Glutamatergic neuron (in vitro differentiated cells): ENCODE data around the gene FHL2. TPM values are rescaled to one million over a fixed set of nuclear protein-coding genes. Genes with fewer than 3 reads are reported as not detected.

Experiments used
- DNase-seq: peaks from one replicate; pipeline ENCODE4 v3.0.0; 2022
- H3K27ac Mint-ChIP-seq: one replicate; pipeline ENCODE4 v1.8.0; 2020; ENCODE audit warnings: mild to moderate bottlenecking, mixed read lengths, inconsistent platforms; ENCODE audit not compliant: unreplicated experiment
- H3K27me3 Mint-ChIP-seq: one replicate; pipeline ENCODE4 v1.8.0; 2020; ENCODE audit warnings: mild to moderate bottlenecking, moderate library complexity, mixed read lengths, inconsistent platforms; ENCODE audit not compliant: unreplicated experiment
- H3K36me3 Mint-ChIP-seq: one replicate; pipeline ENCODE4 v1.8.0; 2020; ENCODE audit warnings: mild to moderate bottlenecking, mixed read lengths, inconsistent platforms; ENCODE audit not compliant: unreplicated experiment
- H3K4me1 Mint-ChIP-seq: one replicate; pipeline ENCODE4 v1.8.0; 2020; ENCODE audit warnings: mild to moderate bottlenecking, low read depth, mixed read lengths, inconsistent platforms; ENCODE audit not compliant: unreplicated experiment
- H3K4me3 Mint-ChIP-seq: one replicate; pipeline ENCODE4 v1.8.0; 2020; ENCODE audit warnings: mild to moderate bottlenecking, mixed read lengths, inconsistent platforms; ENCODE audit not compliant: unreplicated experiment
- H3K9me3 Mint-ChIP-seq: one replicate; pipeline ENCODE4 v1.8.0; 2020; ENCODE audit warnings: mild to moderate bottlenecking, moderate library complexity, mixed read lengths, inconsistent platforms; ENCODE audit not compliant: unreplicated experiment
- total RNA-seq: library from RNA; stranded (reverse); fragmentation: NEBNext Ultra II Directional; extraction: Animal tissue kit (Norgen Biotek cat#: 25700); gene quantifications from one replicate; pipeline ENCODE4 v1.2.1, GENCODE V29; 2021; ENCODE audit not compliant: unreplicated experiment
- TF ChIP-seq, protein P1 (sequence below): fragments of 200-600 bp; sonication (generic); IDR thresholded peaks from one replicate; pipeline ENCODE4 v1.5.0; 2021; ENCODE audit not compliant: partially characterized antibody, unreplicated experiment

The FHL2 gene
- total RNA-seq, 1 donor from 2014 or later: 3.2 TPM

DNA sequence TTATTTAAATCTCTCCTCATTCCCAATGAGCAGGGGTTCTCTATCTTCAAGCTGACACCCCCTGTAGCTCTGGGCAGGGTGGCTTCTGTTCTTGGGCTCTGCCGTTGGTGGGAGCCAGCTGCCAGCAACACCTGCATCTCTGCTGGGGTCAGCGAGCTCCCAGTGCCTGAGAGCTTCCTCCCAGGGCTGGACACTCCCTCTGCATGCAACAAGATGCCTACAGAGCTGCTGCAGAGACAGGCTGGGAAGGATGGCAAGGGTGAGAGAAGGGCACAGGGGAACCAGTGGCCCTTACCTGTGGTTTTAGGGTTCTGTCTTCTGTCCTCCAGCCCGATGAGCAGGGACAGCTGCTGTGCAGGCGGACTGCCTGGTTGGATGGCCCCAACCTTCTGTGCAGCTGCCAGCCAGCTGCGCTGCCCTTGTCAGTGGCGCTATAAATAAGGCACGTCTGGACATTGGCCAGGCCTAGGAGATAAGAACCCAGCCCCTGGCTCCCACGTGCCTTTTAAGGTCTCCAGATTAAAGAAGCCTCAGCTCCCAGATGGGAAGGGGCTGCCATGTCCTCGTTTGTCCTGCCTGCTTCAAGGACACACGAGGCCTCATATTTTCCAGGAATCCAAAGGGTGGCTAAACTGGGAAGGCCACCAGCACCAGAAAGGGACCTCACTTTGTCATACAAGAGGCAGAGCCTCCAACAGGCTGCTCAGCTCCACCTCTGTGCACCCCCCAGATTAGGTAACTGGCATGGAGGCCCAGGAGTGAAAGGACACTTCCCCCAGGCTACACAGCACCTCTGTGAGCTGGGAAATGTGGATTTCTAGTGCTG lies 39.5 kb upstream of the FHL2 start:
- H3K4me3 Mint-ChIP-seq: no peak overlapping the region
- no peaks in the 10 kb centered on the region for H3K36me3 Mint-ChIP-seq
- TF ChIP-seq, protein P1, sequence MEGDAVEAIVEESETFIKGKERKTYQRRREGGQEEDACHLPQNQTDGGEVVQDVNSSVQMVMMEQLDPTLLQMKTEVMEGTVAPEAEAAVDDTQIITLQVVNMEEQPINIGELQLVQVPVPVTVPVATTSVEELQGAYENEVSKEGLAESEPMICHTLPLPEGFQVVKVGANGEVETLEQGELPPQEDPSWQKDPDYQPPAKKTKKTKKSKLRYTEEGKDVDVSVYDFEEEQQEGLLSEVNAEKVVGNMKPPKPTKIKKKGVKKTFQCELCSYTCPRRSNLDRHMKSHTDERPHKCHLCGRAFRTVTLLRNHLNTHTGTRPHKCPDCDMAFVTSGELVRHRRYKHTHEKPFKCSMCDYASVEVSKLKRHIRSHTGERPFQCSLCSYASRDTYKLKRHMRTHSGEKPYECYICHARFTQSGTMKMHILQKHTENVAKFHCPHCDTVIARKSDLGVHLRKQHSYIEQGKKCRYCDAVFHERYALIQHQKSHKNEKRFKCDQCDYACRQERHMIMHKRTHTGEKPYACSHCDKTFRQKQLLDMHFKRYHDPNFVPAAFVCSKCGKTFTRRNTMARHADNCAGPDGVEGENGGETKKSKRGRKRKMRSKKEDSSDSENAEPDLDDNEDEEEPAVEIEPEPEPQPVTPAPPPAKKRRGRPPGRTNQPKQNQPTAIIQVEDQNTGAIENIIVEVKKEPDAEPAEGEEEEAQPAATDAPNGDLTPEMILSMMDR: no peak
- no peak overlapping the region for H3K27ac Mint-ChIP-seq
- peaks cover 4% of the 10 kb centered on the region for H3K27me3 Mint-ChIP-seq
- no peaks in the 10 kb centered on the region for H3K9me3 Mint-ChIP-seq
- H3K4me1 Mint-ChIP-seq: peaks cover 7% of the 10 kb centered on the region
- peak; percentile 42 for DNase-seq

DNA sequence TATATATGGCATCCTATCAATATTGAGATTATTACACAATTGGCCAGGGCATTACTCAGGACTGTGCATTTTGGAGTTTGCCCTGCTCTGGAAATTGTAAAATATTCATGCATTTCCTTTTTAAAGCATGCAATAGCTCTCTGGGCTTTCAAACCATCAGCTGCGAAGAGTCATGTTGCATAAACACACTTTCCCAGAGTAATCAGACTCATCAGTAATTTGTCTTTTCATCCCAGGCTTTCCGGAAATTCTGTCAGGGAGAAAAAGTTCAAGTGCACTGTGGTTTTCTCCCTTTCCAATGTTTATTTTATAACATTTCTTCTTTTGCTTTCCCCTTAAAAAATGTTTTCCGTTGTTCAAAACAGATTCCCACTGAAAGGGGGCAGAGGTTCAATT lies 38.9 kb upstream of the FHL2 start:
- H3K9me3 Mint-ChIP-seq: no peaks in the 10 kb centered on the region
- no peak overlapping the region for H3K27ac Mint-ChIP-seq
- H3K27me3 Mint-ChIP-seq: peaks cover 4% of the 10 kb centered on the region
- no peak overlapping the region for H3K4me3 Mint-ChIP-seq
- peaks cover 7% of the 10 kb centered on the region for H3K4me1 Mint-ChIP-seq
- no peak for DNase-seq
- no peaks in the 10 kb centered on the region for H3K36me3 Mint-ChIP-seq
- TF ChIP-seq, protein P1: no peak

DNA sequence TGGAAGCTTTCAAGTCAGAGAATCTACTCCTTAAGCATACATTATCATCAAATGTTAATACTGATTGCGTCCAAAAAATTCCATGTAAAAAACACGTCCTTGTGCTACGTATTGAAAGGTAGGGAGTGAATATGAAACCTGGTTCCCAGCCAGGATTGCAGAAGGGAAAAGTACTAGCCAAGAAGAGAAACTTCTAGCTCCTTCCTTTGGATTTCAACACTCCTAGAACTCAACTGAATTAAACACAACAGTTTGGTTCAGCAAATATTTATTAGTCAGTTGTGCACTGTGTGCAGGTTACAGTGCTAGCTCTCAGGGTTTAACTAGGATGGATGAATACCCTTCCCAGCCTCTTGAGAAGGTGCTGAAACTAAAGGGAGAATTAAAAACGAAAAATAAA lies 33.9 kb upstream of the FHL2 start:
- no peak overlapping the region for H3K27ac Mint-ChIP-seq

DNA sequence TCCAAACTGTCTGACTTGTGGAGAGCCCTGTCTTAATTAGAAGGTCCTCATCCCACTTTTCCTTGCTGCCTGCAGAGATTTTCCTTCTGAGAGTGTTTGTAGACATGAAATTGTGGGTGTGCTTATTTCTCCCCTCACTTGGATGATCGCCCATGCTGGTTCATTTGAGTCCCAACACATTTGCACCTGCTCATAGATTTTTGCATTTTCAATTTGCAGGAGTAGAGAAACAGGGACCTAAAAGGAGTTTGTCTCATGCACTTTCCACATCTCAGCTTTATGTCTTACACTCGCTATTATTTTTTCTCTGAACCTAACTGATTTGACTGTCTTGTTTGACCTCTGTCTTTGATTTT lies 33.2 kb upstream of the FHL2 start:
- no peak overlapping the region for H3K27ac Mint-ChIP-seq
- TF ChIP-seq, protein P1: no peak
- peaks cover 2% of the 10 kb centered on the region for H3K27me3 Mint-ChIP-seq
- no peaks in the 10 kb centered on the region for H3K9me3 Mint-ChIP-seq
- H3K36me3 Mint-ChIP-seq: no peaks in the 10 kb centered on the region
- no peaks in the 10 kb centered on the region for H3K4me1 Mint-ChIP-seq
- DNase-seq: no peak
- H3K4me3 Mint-ChIP-seq: no peak overlapping the region

More for the DNA sequence above, 33.9 kb upstream of the FHL2 start:
- H3K27me3 Mint-ChIP-seq: peaks cover 2% of the 10 kb centered on the region
- no peak for DNase-seq
- H3K4me1 Mint-ChIP-seq: peaks cover 2% of the 10 kb centered on the region
- no peaks in the 10 kb centered on the region for H3K36me3 Mint-ChIP-seq
- no peak overlapping the region for H3K4me3 Mint-ChIP-seq
- TF ChIP-seq, protein P1: no peak
- no peaks in the 10 kb centered on the region for H3K9me3 Mint-ChIP-seq

DNA sequence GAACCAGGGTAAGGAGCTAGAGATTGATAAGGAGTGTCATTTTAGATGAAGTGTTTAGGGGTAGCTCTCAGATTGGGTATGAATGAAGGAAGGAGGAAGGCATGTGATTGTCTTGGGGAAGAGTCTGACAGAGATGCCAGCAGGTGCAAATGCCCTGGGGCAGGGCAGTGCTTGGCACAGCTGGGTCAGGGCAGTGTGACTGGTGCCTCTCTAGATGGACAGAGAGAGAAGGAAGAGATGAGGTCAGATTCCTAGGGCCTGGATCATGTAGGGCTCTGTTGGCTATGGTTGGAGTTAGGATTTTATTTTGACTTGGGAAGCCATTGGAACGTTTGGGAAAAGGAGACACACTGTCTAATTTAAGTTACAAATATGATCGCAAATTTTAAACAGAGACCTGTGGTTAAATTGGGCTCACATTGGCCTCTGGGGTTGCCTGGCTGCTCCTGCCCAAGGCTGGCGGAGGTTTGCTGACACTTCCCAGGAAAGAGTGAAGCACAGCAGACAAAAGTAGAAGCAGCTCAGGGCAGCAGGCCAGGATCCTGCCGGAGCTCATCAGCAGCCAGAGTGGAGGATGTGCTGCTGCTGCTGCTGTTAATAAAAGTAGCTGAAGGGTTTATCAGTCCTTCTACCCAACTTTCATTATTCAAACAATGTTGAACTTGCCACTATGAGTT lies 32.7 kb upstream of the FHL2 start:
- H3K4me3 Mint-ChIP-seq: no peak overlapping the region
- peaks cover 2% of the 10 kb centered on the region for H3K27me3 Mint-ChIP-seq
- H3K27ac Mint-ChIP-seq: no peak overlapping the region
- no peaks in the 10 kb centered on the region for H3K9me3 Mint-ChIP-seq
- TF ChIP-seq, protein P1: no peak
- no peaks in the 10 kb centered on the region for H3K36me3 Mint-ChIP-seq
- no peak for DNase-seq
- H3K4me1 Mint-ChIP-seq: no peaks in the 10 kb centered on the region
